ENCODE data around the gene ARSD.

GRCh38 chrX:2969021-2969420 is 39.9 kb upstream of the ARSD start:
- TF ChIP-seq CTCF (IDR thresholded peaks at IDR 0.05): no peak
- no peak for TF ChIP-seq ZFX (IDR thresholded peaks at IDR 0.05; ENCODE audit: borderline replicate concordance)

Measured in 22Rv1 (cell line).